NCI-H226 (cell line): ENCODE data around the gene WDR4.
"Not testable (repeated sequence)": the region's sequence is repeated elsewhere in the genome, so short reads cannot be mapped to it uniquely, and the experiment has no call there.

ENCODE experiments used
- DNase-seq: peaks from one replicate; pipeline ENCODE4 v3.0.0-alpha.2; 2015

Gene WDR4

GRCh38 chr21:42851812-42852665 is 27.3 kb downstream of the WDR4 start:
- DNase-seq, result no peak

DNA sequence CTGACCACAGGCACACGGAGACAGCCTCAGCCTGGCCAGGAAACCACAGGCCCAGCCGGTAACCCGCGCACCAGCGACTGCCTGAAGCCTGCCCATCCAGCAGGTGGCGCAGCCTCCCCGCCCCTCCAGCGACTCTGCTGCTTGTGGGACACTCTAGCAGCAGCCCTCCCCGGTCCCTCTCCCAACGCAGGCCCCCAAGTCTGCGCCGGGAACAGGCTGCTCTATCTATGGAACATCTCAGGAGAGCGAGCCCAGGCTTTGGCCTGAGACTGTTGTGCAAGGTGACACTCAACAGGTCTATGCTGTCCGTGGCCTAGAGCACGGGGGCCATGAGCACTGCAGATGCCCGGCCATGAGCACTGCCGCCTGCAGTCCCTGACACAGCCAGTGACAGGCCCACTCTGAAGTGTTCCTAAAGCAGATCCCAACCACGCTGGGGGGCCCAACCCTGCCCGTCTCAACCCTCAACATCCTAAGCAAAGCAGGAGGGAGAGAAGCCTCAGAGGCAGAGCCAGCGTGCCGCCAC is 28.4 kb downstream of the WDR4 start:
- DNase-seq, result no peak

GRCh38 chr21:42850463-42850862 is 28.9 kb downstream of the WDR4 start:
- no peak for DNase-seq

DNA sequence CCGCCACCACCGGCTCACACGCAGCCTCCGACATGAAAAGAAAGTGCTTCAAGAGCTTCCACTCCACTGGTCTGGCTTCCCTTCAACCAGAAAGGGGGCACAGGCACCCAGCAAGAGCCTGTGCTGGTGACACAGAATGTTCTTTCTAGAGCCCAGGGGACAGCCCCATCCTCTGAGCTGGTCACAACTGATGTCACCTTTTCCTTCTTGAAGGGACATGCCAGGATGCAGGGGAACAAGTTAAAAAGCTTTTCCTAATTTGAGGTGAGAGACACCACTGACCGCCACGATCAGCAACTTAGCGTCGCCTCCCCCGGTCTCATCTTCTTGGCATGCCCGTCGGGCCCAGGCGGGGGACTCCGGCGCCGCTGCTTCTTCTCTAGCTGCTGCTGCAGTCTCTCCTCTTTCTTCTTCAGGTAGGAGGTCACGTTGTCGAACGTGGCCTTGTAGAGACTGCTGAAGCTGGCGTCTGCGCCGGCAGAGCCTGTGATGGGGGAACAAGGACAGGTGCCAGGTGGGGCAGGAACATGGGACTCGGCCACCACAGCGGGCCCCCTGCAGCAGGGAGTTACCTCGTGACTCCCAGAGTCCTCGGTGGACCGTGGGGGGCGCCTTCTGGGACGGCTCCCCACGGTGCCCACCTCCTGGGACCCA is 29.5 kb downstream of the WDR4 start:
- no peak for DNase-seq

DNA sequence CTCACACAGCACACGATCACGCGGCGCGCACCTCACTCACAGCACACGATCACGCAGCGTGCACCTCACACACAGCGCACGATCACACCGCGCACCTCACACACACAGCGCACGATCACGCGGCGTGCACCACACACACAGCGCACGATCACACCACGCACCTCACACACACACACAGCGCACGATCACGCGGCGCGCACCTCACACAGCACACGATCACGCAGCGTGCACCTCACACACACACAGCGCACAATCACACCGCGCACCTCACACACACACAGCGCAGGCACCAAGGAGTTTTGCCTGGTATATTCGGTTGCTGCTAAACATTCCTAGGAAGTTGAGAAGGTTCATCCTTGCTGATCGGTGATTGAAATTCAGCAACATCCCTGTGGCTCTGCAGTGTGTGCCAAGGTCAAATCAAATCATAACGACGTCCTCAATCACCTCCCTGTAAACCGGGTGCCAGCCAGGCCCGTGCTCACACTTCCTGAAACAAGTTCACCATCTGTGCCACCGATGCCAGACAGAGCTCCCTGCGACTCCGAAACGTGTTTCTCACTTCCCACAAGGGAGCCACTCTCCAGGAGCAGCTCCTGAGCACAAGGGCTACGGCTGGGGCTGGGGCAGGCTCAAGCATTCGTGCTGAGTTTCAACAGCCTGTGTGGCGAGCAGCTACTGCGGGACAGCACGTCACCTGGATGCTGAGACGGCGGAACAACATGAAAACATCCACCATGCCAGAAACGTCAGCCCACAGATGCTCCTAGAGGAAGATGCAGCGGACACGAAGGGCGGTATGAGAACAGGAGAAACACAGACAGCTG is 30.2 kb downstream of the WDR4 start:
- no peak for DNase-seq

GRCh38 chr21:42848144-42848931 is 31.0 kb downstream of the WDR4 start:
- DNase-seq, result not testable (repeated sequence)

DNA sequence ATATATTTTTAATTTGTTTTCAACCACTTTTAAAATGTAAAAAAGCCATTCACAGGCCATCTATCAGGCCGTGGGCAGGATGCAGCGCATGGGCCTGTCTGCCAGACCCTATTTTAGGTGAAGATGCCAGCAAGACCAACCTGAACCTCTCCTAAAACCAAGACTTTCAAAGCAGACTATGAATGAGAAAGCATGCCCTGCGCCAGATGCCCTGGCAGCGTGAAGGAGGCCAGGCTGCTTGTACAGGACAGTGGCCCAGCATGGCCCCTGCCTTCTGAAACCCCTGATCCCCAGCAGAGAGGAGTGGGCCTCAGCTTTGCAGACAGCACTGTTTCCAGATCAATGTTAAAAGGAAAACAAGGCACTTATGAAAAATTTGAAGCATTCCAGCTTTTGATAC is 31.6 kb downstream of the WDR4 start:
- DNase-seq, result no peak

- no peak for DNase-seq
Observed at GRCh38 chr21:42847051-42847707, 32.2 kb downstream of the WDR4 start.

DNA sequence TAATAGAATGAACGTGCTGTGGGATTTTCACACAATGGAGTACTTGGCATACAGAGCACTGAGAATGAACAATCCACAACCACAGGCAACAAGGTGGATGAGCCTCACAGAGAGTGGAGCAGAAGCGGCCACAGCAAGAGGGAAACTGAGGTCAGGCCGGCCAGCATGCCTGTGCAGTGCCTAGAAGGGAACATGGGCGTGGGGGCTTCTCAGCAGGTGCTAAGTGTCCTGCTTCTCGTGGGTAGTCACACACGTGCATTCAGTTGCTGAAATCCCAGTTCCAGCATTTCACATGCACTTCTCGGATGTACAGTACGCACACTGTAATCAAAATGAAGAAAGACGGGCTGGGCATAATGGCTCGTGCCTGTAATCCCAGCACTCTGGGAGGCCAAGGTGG is 33.1 kb downstream of the WDR4 start:
- no peak for DNase-seq

DNA sequence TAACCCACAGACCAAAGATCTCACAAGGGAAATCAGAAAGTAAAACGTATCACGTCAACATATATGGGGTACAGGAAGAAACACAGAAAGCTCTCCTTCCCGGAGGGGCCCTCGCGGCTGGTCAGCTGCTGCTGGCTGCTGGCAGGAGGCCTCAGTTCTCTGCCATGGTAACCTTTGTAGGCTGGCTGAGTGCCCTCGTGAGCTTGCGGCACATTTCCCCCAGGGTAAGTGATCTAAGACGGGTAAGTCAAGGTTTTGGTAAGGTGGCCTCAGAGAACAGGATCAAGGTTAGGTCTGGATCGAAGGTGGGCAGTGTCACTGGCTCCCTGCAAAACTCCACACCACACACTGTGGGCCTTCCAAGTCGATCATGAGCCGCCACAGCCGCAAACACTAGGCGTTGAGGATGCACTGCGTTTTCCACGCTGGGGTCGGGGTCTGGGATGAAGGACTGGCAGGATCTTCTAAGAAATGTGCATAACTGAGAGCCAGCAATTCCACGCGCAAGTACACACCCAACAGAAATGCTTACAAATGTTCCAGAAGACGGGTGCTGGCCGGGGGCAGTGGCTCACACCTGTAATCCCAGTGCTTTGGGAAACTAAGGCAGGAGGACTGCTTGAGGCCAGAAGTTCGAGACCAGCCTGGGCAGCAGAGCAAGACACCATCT is 33.9 kb downstream of the WDR4 start:
- DNase-seq, result no peak

DNA sequence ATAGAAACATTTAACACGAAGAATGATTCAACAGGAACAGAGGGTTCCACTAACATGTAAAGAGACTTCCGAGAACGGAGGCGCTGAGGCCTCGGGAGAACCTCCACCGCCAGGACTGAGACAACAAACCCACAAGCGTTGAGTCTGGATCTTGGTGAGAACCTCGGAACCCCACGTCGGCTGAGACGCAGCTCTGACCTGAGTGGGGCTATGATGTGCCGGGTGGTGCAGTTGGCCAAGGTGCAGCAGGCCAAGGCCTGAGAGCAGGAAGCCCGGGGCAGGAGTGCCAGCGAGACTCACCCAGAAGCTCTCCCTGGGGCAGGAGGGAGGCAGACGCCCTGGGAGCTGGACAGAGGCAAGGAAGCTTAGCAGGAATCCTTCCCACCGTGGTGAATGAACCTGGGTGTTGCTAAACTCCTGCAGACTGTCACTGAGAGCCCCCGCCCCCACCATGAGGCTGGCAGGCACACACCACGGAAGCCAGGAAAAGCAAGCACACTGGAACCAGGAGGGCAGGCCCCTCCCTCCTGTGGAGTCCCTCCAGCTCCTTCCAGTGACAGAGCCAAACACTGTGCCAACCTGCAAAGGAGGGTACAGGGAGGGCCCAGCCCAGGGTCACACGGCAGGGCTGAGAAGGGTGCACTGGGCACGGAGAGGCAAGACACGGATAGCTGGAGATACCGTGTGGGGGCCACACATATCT is 34.8 kb downstream of the WDR4 start:
- DNase-seq, result no peak

DNA sequence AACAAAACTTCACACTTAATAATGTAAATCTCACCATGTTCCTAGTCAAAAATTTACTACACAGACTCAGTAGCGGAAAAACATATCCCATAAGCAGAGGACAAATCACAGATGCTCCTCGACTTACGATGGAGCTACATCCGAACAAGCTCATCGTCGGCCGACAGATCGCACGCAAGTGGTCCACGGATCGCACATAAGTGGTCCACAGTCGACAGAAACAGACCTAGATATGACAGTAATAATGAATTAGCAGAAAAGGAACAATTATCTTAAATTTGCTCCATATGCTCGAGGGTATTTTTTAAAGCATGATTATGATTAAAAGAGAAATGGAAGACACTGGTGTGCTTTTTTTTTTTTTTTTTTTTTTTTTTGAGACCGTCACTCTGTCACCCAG is 36.3 kb downstream of the WDR4 start:
- DNase-seq, result no peak

DNA sequence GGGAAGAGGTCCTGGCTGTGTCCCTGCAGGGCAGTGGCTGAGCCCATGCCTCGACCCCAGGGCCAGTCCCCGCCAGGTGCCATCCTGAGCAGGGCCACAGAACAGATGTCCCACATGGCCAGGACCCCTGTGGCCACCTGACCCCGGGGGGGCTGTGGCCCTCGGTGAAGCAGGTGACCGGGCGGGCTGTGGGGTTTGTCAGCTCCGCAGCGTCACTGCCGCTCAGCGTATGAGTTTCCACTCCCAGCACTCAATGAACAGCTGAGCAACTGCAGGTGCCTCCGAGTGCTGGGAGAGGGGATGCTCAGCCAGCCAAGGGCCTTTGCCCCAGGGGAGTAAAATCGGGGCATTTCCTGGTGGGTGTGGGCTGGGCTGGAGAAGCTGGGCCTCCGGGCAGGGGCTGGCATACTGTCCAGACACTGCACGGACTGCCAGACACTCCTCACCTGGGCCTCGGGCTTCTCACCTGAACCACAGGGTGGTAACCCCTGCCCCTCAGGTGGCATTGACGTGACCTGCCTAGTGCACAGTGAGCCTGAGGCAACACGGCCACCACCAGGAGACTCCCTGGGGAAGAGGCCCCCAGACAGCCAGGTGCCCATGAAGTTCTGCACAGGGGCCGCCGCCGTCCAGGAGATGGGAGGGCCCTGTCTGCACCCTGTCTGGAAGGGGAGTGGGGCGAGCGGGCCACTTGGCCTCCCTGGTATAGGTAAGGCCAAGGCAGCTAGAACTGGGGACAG is 37.3 kb downstream of the WDR4 start:
- not testable (repeated sequence) for DNase-seq

- DNase-seq, result no peak
Observed at GRCh38 chr21:42841156-42841915, 38.0 kb downstream of the WDR4 start.

GRCh38 chr21:42840411-42841155 is 38.8 kb downstream of the WDR4 start:
- DNase-seq, result no peak

- DNase-seq, result no peak
Observed at GRCh38 chr21:42839271-42840231, 39.8 kb downstream of the WDR4 start.

DNA sequence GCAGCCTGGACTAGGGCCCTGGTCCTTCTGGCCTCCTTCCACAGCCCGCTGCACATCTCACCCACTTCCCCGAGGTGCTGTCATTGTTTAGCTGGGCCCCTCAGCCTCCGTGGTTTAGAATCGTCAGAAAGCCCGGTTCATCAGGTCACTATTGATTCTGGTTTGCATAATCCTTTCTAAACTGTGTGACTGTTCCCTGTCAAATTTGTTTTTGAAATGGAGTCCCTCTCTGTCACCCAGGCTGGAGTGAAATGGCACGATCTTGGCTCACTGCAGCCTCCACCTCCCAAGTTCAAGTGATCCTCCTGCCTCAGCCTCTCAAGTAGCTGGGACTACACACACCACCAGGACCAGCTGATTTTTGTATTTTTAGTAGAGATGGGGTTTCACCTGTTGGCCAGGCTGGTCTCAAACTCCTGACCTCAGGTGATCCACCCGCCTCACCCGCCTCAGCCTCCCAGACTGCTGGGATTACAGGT is 41.1 kb downstream of the WDR4 start:
- not testable (repeated sequence) for DNase-seq
